8988T (cell line): ENCODE results near the gene HSD3B2.

Experiments
- DNase-seq: peaks from one replicate; pipeline ENCODE4 v3.0.0; 2011

Gene HSD3B2

GRCh38 chr1:119466445-119466844 is 51.5 kb downstream of the HSD3B2 start:
- no peak for DNase-seq

- DNase-seq, result no peak
Measured at GRCh38 chr1:119467219-119467618, 52.3 kb downstream of the HSD3B2 start.

GRCh38 chr1:119467857-119468668 is 53.1 kb downstream of the HSD3B2 start:
- DNase-seq, result no peak

GRCh38 chr1:119469741-119470140 is 54.8 kb downstream of the HSD3B2 start:
- DNase-seq, result no peak

- DNase-seq, result no peak
Measured at GRCh38 chr1:119470377-119470776, 55.4 kb downstream of the HSD3B2 start.

- no peak for DNase-seq
Measured at GRCh38 chr1:119470958-119471357, 56.0 kb downstream of the HSD3B2 start.

GRCh38 chr1:119471566-119471965 is 56.6 kb downstream of the HSD3B2 start:
- DNase-seq, result no peak

GRCh38 chr1:119472080-119472818 is 57.3 kb downstream of the HSD3B2 start:
- DNase-seq, result no peak
